Ovary (tissue), 3 donors: Measurements from ENCODE around the gene UBE2G1.

Source experiments
- CTCF ChIP-seq, 3 donors: fragments of 450-650 bp in 2 of 3; fragments of 200-600 bp in 1 of 3; IDR thresholded peaks; one replicate each; pipeline versions ENCODE4 v1.5.1 to v1.8.0; 2016 to 2022; ENCODE audit warnings: antibody characterized with exemption in 3 of 3, mild to moderate bottlenecking in 1 of 3
- POLR2A ChIP-seq: fragments of 450-650 bp; IDR thresholded peaks from one replicate; pipeline ENCODE4 v1.6.1; 2017; ENCODE audit warnings: antibody characterized with exemption, mild to moderate bottlenecking, moderate library complexity
- donor health status: DM: no; HTN: no; CAD: no.

GRCh38 chr17:4334332-4334731, 32.1 kb downstream of the UBE2G1 start:
- TF ChIP-seq CTCF (IDR thresholded peaks at IDR 0.05), result no peak
- TF ChIP-seq POLR2A, result no peak
